GM18502 (cell line): ENCODE results near the gene ZBTB38.

ENCODE experiments used
- ATAC-seq: cut with Tn5 transposase; IDR thresholded peaks from one replicate; pipeline ENCODE4 v1.9.1; 2021; ENCODE audit warnings: mild to moderate bottlenecking; ENCODE audit not compliant: unreplicated experiment, poor library complexity

The ZBTB38 gene

DNA sequence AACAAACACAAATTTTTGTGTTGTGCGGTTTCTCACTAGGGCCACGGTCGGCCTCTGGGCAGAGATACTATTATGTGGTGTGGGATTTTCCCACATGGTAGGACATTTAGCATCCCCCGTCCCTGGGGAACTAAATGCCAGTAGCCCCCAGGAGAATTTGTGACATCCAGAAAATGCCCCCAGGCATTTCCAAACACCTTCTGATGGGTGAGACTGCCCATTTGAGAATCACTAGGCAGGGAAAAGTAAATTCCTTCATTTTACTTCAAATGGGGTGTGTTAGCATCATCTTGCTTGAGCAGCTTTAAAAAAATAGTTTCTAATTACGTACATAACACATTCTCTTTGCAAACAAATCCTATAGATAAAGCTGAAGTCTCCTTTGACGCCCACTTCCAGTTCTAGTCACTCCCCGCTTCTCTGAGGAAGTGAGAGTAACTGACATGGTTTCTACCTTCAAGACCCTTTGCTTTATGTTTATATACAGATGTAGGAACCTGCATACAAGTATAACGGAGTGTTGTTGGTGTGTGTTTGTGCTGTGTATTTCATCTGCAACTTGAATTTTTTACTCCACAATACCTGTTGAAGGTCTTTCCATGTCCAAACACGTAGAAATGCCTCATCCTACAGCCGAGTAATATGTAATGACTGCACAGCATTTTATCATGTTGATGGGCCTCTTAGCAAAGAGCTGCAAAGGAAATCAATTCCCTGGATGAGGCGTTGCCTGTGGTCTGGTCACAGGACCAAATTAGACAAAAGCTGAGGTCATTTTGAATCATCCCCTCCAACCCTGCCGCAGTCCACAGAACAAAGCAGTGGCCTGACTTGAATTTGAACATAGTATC is 31.4 kb upstream of the ZBTB38 start:
- peak; percentile 90 for ATAC-seq

DNA sequence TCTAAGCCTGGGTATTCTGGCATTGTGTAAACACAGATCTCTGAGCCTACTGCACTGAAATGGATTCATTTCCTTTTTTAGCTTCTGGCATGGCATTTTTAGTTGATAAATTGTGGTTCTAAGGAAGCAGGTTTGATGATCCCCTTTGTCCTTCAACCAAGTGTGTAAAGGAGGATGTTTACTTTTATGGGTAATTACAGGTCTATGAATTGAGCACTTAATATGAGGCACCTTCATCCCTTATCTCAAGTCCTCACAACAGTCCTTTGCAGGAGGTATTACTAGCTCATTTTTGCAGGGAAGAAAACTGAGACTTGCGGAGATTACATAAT is 30.8 kb upstream of the ZBTB38 start:
- ATAC-seq: no peak

DNA sequence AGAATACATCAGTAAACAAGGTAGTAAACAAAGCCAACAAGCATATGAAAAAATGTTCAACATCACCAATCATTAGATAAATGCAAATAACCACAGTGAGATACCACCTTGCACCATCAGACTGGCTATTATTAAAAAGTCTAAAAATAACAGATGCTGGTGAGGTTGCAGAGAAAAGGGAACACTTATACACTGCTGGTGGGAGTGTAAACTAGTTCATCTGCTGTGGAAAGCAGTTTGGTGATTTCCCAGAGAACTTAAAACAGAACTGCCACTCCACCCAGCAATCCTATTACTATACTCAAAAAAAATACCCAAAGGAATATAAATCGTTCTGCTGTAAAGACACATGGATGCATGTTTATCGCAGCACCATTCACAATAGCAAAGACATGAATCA is 30.3 kb upstream of the ZBTB38 start:
- ATAC-seq: no peak

GRCh38 chr3:141338881-141339280 is 29.4 kb upstream of the ZBTB38 start:
- ATAC-seq: no peak

- ATAC-seq: no peak
Measured at GRCh38 chr3:141341536-141341935, 26.8 kb upstream of the ZBTB38 start.

DNA sequence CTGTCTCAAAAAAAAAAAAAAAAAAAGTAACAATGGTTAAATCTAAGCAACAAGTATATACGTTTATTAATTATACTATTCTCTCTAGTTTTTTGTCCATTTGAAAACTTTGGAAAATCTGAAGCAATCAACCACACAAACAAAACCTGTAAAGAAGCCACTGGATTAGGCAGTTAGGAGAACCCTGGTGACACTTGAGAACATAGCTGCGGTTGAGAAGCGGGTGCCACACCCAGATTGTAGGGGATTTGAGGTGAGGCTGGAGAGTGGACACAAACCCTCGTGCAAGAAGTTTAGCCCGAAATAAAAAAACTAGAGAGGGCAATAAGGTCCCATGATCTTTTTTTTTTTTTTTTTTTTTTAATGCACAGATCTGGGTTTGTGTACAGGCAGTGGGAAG is 25.9 kb upstream of the ZBTB38 start:
- ATAC-seq: no peak

DNA sequence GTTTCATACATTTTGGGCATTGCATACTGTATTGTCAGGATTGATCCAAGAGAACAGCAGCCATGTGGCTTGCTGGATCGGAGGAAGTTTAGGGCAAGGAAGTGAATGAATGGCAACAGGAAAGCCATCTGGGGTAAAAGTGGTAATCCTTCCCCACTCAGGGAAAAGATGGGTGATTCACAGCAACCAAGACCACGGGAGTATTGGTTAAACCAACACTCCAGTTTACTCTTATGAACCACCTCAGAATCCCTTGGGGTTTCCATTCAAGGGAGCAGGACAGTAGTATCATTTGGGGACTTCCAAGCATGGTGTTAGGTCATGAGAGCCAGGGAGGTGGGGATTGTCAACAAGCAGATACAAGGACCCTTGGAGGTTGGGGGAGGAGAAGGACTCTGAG is 25.2 kb upstream of the ZBTB38 start:
- no peak for ATAC-seq

GRCh38 chr3:141343865-141344271 is 24.4 kb upstream of the ZBTB38 start:
- ATAC-seq: no peak

DNA sequence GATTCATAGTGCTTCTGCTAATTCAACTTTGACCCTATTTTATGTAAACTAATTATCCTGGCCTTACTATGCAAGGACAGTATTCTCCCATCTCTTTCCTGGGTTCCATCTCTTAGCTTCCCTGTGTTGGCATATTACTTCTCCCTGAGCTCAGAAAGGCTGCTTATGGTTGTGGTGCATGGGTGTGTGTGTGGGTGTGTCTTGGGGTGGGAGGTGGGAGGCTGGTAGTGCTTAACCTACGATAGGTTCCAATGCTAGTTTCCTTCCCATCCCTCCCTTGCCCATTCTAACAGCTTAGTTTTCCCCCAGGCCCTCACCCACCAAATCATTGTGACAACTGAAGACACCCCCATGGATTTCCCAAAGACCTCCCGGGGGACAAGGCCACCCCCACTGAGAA is 22.8 kb upstream of the ZBTB38 start:
- ATAC-seq: no peak

- no peak for ATAC-seq
Measured at GRCh38 chr3:141346007-141346406, 22.3 kb upstream of the ZBTB38 start.

- ATAC-seq: no peak
Measured at GRCh38 chr3:141346418-141346817, 21.9 kb upstream of the ZBTB38 start.

DNA sequence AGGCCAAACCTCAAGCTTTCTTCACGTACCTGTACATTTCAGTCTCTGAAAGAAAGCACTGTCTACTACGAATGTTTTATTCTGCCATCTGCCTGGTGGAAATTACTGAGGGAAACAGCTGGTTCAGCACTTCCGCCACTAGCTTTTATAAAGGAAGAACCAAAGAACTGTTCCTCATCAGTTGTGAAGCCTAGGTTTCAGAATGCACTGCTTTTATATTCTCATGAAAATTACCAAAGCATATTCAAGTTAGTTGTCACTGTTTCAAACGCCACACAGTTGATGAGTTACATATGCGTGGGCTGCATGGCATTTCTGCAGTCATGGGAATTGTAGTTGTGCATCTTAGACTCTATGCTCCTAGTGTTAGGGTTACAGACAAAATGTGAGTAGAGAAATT is 21.5 kb upstream of the ZBTB38 start:
- ATAC-seq: no peak

- ATAC-seq: no peak
Measured at GRCh38 chr3:141348837-141349236, 19.5 kb upstream of the ZBTB38 start.

DNA sequence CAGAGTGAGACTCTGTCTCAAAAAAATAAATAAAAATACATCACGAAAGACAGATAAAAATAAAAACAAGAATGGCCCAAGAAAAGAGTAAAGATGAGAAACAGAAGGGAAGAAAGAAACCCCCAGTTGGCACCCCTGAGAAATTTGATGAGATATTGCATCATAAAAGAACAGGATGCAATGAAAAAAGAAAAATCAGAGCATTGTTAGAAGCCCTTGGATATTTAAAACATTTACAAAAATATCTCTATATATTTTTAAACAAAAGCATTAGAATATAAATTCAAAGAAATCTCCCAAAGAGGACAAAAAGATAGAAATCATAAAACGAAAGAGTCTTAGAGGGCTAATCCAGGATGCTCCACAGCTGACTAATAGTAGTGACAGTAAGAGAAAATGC is 18.6 kb upstream of the ZBTB38 start:
- no peak for ATAC-seq

GRCh38 chr3:141350666-141351065 is 17.6 kb upstream of the ZBTB38 start:
- ATAC-seq: no peak

GRCh38 chr3:141352262-141352984 is 15.9 kb upstream of the ZBTB38 start:
- no peak for ATAC-seq

GRCh38 chr3:141353652-141354495 is 14.4 kb upstream of the ZBTB38 start:
- ATAC-seq: no peak

GRCh38 chr3:141354517-141354916 is 13.8 kb upstream of the ZBTB38 start:
- ATAC-seq: no peak

GRCh38 chr3:141355242-141355641 is 13.1 kb upstream of the ZBTB38 start:
- no peak for ATAC-seq

- no peak for ATAC-seq
Measured at GRCh38 chr3:141356046-141356445, 12.3 kb upstream of the ZBTB38 start.
